ENCODE results near the gene TRIM26.
A peak's percentile ranks its signal among the peaks of the same experiment; 100 is the strongest.
"Not testable (repeated sequence)": the region's sequence is repeated elsewhere in the genome, so short reads cannot be mapped to it uniquely, and the experiment has no call there.

Gene TRIM26

GRCh38 chr6:30212865-30213666, at the start of gene TRIM26:
TRIM26 (minus strand) TSS chr6:30213406; CDS start chr6:30199103, 14,303 bp downstream.
- DNase-seq, result peak; percentile 97

GRCh38 chr6:30260036-30260504, 46.9 kb upstream of the TRIM26 start:
- peak; percentile 24 for DNase-seq

GRCh38 chr6:30259140-30260035, 46.2 kb upstream of the TRIM26 start:
- DNase-seq, result peak; percentile 74

- DNase-seq, result peak; percentile 26
These were observed 45.0 kb upstream of the TRIM26 start for GRCh38 chr6:30258204-30258603.

GRCh38 chr6:30252417-30252816, 39.2 kb upstream of the TRIM26 start:
- not testable (repeated sequence) for DNase-seq

- no peak for DNase-seq
These were observed 31.4 kb upstream of the TRIM26 start for GRCh38 chr6:30244560-30244959.

GRCh38 chr6:30238178-30238795, 25.1 kb upstream of the TRIM26 start:
- DNase-seq, result peak; percentile 28

- DNase-seq, result no peak
These were observed 21.1 kb upstream of the TRIM26 start for GRCh38 chr6:30234356-30234755.

GRCh38 chr6:30231067-30231466, 17.9 kb upstream of the TRIM26 start:
- no peak for DNase-seq

- peak; percentile 40 for DNase-seq
These were observed 14.7 kb upstream of the TRIM26 start for GRCh38 chr6:30227763-30228487.

- no peak for DNase-seq
These were observed 14.1 kb upstream of the TRIM26 start for GRCh38 chr6:30227242-30227722.

GRCh38 chr6:30223339-30223738, 10.1 kb upstream of the TRIM26 start:
- DNase-seq, result no peak

- DNase-seq, result not testable (repeated sequence)
These were observed 8.8 kb upstream of the TRIM26 start for GRCh38 chr6:30221956-30222355.

GRCh38 chr6:30221395-30221794, 8.2 kb upstream of the TRIM26 start:
- DNase-seq, result not testable (repeated sequence)

GRCh38 chr6:30219244-30219643, 6.0 kb upstream of the TRIM26 start:
- DNase-seq, result peak; percentile 70

- DNase-seq, result no peak
These were observed 2.9 kb upstream of the TRIM26 start for GRCh38 chr6:30216096-30216495.

GRCh38 chr6:30214657-30214982, 1.4 kb upstream of the TRIM26 start:
- no peak for DNase-seq

- peak; percentile 69 for DNase-seq
These were observed 901 bp upstream of the TRIM26 start for GRCh38 chr6:30213957-30214656.

GRCh38 chr6:30213667-30213956, 406 bp upstream of the TRIM26 start:
- no peak for DNase-seq

GRCh38 chr6:30211899-30212298, 1.3 kb downstream of the TRIM26 start:
- DNase-seq, result no peak

- no peak for DNase-seq
These were observed 1.9 kb downstream of the TRIM26 start for GRCh38 chr6:30211306-30211705.

Data from stimulated activated CD4-positive, alpha-beta T cell treated with anti-CD3 and anti-CD28 coated beads, Interleukin-4, amount 100 ng/mL, for 24 hours (primary cell).